Activated T-cell treated with anti-CD3 and anti-CD28 coated beads for 4 hours (primary cell): ENCODE results near the gene SHPK.
A peak's percentile ranks its signal among the peaks of the same experiment; 100 is the strongest.

Experiments used
- DNase-seq: peaks from one replicate; pipeline ENCODE4 v3.0.0-alpha.2; 2020

Gene SHPK, protein sequence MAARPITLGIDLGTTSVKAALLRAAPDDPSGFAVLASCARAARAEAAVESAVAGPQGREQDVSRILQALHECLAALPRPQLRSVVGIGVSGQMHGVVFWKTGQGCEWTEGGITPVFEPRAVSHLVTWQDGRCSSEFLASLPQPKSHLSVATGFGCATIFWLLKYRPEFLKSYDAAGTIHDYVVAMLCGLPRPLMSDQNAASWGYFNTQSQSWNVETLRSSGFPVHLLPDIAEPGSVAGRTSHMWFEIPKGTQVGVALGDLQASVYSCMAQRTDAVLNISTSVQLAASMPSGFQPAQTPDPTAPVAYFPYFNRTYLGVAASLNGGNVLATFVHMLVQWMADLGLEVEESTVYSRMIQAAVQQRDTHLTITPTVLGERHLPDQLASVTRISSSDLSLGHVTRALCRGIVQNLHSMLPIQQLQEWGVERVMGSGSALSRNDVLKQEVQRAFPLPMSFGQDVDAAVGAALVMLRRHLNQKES

GRCh38 chr17:3636154-3636907 is at the start of gene SHPK, which contains the start of gene CTNS:
SHPK (minus strand) TSS chr17:3636250; CDS start chr17:3636219, 31 bp downstream.
CTNS (plus strand) TSS chr17:3636760; CDS start chr17:3640207, 3,447 bp downstream.
- DNase-seq, result peak; percentile 92

DNA sequence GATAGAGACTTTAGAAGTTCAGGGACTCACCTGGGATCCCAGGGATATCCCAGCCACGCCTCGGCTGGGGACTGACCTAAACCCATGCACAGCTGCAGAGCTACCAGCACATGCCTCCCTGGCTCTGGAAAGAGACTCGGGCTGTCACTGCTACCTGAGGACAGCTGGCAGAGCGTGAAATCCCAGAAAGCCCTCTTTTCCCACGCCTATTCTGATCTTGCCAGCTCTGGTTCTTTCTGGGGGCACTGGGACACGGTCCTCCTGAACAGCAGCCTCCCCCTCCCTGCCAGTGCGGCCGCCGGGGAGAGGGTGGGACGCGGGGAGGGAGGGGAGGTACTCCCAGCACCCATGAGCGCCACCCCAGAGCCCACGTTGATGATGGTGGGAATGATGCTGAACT is 49.1 kb upstream of the SHPK start:
- no peak for DNase-seq

DNA sequence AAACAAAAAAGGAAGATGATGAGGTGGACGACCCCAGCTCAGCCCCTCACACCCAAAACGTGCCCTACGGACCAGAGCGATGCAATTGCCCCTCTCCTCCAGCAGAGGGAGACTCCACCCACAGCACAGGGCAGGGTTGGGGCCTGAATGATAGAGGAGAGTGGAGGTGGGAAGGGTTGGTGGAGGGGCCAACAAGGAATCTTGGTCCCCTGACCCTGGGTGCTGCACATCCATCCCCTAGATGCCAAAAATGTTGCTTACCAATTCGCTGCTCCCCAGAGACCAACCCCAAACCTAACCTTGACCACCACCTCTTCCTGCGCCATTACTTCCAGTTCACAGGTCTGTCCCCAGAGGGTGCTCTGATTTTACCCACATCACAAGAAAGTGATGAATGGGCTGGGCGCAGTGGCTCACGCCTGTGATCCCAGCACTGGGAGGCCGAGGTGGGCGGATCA is 47.0 kb upstream of the SHPK start:
- peak; percentile 51 for DNase-seq

GRCh38 chr17:3682033-3682432 is 46.0 kb upstream of the SHPK start:
- no peak for DNase-seq

DNA sequence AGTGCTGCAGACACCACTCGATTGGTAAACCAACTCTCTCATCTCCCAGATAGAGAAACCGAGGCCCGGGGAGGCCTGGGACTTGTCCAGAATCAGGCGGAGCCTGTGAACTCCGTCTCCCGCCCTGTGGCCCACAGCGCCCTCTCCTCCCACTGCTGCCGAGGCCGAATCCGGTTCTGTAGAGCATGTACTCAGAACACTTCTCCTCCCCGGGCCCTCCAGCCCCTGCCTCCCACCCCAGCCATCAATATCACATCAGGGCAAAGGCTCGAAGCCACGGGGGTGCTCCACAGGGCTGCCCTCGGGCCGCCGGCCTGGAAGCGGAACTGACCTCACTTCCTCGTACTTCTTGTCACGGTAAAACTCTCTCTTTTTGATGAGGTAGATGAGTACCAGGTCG is 45.5 kb upstream of the SHPK start:
- no peak for DNase-seq

DNA sequence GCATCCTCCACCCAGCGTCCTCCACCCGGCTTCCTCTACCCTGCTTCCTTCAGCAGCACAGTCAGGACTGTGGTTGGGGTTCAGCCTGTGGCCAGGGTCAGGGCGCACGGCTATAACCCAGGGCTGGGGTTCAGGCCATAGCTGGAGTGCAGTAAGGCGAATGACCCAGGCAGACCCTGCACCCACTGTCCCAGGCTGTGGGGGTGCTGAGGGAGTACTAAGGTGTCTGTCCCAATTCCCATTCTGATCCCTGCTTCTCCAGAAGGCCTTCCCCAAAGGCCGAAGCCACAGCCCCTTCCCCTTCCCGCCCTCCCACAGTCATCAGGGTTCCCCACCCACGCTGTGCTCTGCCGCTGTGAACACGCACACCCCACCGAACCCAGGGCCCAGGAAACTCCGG is 45.0 kb upstream of the SHPK start:
- no peak for DNase-seq

- DNase-seq, result no peak
These were observed 43.6 kb upstream of the SHPK start for GRCh38 chr17:3679531-3680126.

- no peak for DNase-seq
These were observed 42.9 kb upstream of the SHPK start for GRCh38 chr17:3678821-3679530.

DNA sequence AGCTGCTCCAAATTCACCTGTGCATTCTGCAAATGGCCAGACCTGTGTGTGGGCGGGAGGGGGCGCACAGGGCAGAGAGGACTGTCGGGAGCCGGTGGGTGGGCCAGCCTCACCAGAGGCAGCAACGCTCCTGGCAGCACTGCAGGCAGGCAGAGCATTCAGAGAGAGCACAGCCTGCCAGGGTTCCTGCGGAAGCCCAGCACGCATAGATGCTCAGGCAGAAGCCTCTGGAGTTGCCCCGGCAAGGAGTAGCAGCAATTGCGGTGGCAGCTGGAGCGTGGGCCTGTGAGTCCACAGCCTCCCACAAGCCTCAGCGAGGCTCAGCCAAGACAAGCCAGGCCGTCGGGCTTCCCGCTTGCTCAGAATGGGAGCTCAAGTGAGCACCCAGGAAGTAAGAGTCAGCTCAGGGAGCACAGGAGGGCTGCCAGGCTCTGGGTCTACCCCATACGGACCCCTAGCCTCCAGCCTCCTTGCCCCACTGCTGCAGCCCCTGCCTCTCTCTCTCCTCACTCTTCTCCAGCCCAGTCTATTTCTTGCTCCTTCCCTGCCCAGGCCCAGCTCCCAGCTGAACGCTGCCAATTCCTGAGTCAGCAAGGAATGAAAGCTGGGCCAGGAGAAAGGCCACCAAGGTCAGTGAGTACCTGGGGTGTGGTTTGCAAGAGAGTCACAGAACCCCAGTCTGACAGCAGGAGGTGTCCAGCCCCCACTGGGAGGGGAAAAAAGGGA is 42.2 kb upstream of the SHPK start:
- no peak for DNase-seq

- DNase-seq, result no peak
These were observed 39.8 kb upstream of the SHPK start for GRCh38 chr17:3675886-3676285.

DNA sequence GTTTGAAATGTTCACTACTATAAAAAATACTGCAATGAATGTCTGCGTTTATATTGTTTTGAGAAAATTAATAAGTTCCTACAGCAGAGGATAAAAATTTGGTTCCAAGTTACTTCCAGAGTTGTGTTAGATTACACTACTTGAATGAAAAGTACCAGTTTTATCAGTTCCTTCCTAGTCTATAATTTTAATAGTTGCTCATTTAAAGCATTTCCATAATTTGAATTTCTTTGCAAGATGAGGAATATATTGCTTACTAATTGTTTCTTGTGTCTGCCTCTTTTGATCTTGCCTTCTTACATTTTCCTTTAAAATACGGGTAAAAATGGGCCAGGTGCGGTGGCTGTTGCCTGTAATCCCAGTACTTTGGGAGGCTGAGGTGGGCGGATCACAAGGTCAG is 36.5 kb upstream of the SHPK start:
- DNase-seq, result no peak

- no peak for DNase-seq
These were observed 33.5 kb upstream of the SHPK start for GRCh38 chr17:3669548-3669947.

GRCh38 chr17:3669085-3669347 is 33.0 kb upstream of the SHPK start:
- no peak for DNase-seq

GRCh38 chr17:3668279-3669084 is 32.4 kb upstream of the SHPK start, which contains the start of the genes EMC6 and TAX1BP3:
EMC6 (plus strand) TSS chr17:3668812; CDS start chr17:3669147, 335 bp downstream.
TAX1BP3 (minus strand) TSS chr17:3668578; CDS start chr17:3668526, 52 bp downstream.
- peak; percentile 97 for DNase-seq

DNA sequence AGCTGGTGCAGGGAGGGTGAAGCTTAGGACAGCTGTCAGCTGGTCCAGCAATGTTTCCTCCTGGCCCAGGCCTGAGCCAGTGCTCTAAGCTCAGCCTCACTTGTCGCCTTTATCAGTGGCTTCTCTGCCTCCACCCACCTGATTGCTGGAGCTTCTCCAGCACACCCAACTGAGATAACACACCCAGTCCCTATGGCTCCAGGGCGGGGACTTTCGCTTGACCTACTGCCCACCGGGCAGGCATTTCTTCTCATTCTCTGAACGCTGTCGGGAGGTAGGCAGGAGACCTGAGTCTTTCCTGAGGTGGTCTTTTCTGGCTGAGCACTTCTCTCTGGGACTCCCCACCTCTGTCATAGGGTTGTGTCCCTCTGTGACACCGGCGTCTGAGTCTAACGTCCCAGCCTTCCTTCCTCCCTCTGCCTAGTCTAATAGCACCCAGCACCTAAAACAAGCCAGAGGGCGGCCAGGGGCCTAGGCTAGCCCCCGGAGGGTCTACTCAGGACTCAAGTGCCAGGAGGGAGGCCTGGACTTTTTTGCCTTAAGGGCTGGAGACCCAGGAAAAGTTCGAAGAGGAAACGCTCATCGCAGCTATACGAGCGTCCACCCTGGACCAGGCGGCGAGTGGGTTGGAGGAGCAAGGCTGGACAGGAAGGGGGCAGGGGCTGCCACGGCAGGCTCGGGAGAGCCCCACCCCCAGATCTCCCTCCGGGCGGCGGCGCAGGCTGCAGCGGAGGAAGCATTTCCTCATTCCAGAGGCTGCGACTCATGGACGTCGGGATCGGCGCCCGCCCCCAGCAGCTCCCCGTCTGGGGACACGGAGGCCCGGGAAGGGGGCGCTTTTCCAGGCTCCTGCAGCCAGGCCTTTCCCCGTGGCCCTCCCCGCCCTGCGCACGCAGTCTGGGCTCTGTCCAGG is 31.6 kb upstream of the SHPK start:
- DNase-seq, result no peak

DNA sequence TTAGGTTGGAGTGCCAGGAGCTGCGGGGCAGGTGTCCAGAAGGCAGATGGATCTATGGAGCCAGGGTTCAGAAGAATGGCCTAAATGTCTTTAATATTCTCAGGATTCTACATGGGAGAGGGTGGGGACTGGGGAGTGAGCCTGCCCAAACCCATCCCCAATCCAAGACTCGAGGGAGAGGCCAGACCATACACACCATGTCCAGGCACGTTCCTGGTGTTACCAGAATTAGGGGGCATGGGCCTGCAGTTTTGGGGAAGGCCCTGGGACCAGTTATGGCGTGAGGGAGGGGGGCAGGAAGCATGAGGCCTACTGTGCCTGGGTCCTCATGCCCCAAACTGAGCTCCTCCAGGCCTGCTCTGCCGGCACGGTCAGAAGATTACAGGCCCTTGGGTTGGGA is 30.5 kb upstream of the SHPK start:
- DNase-seq, result no peak

- DNase-seq, result no peak
These were observed 29.8 kb upstream of the SHPK start for GRCh38 chr17:3665834-3666233.

DNA sequence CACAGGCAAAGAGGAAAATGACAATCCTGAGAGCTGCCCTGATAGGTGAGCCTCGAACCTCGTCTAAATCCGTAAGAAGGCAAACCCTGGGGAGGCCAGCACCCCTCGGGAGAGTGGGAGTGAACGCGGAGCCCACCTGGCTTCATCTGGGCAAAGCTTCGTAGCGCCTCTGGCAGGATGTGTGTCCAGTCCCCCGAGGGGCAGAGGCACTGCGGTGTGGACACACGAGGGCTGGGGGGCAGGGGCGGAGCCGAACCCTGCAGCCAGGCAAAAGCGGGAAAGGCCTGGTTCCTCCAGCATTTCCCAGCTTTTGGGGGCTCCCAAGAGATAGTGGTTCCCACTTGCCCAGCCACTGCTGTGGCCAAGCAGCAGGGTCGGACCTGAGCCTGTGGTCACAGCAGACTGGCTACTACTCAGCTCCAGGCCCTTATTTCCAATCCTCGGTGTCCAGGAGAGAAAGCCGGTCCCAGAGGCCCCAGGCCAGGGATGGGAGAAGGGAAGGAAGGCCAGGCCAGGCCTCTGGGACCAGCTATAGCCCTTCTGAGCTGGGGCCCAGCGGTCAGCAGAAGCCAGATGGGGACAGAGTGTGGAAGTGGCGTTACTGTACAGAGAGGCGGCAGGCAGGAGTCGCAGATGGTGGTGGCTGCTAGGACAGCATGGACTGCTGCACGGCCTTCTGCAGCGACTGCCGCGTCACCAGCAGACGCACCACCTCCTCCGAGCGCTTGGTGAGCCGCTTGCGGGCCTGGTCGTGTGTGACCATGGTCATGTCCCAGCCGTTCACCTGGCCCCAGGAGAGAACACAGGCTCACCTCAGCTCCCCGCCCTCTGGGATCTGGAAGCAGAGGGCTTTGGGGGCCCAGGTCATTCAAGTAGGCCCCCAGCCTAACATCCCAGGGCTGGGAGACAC is 27.3 kb upstream of the SHPK start:
- no peak for DNase-seq

DNA sequence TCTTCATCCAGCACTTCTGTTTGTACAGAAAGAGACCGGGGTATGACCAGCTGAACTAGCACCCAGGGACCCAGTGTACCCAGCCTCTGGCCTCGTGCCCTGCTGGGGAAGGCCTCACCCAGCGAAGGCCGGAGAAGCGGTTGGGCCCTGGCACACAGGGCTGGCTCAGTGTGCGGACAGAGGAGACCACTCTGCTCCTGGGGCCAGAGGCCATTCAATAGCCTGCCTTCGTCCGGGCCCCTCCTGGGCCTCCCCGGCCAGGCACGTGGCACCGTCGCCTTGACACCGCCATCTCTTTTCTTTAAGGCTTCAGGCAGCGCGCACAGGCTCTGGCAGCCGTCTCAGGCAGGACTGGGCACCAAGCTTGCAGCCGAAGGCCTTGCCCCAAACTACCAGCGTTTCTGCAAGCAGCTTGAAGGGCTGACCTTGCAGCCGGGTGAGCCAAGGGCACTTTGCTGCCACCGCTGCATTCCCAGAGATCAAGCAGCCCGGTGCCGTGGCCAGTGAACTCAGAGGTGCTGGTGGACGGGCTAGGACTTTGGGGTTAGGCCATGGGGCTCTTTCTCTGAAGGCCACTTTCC is 24.4 kb upstream of the SHPK start:
- DNase-seq, result no peak
